SH-SY5Y (cell line): ENCODE results near the gene TMEM87A.

Experiments
- GATA2 ChIP-seq: IDR thresholded peaks from 2 replicates; pipeline ENCODE4 v1.6.1; 2011; ENCODE audit warnings: mild to moderate bottlenecking, low read depth, low read length
- GATA3 ChIP-seq: IDR thresholded peaks from 2 replicates; pipeline ENCODE4 v1.6.1; 2011; ENCODE audit warnings: low read depth, mild to moderate bottlenecking, low read length, moderate library complexity

GRCh38 chr15:42239528-42240182 is 33.6 kb downstream of the TMEM87A start:
- TF ChIP-seq GATA2 (no peak), GATA3 (no peak)
